Retinal pigment epithelial cell (primary cell): Measurements from ENCODE around the gene CNTNAP2.

Source experiments
- DNase-seq: peaks from one replicate; pipeline ENCODE4 v3.0.0-alpha.2; 2010; ENCODE audit warnings: low read depth
- H3K4me3 ChIP-seq: 2 replicates; pipeline ENCODE4 v1.5.1; 2011; ENCODE audit warnings: mild to moderate bottlenecking, low read length, control low read depth, moderate library complexity
- CTCF ChIP-seq: conservative IDR thresholded peaks from 2 replicates; pipeline ENCODE4 v1.5.1; 2011; ENCODE audit warnings: low read depth, low read length, control low read depth, inconsistent platforms

The CNTNAP2 gene

GRCh38 chr7:148218603-148219002 is 2102.0 kb downstream of the CNTNAP2 start:
- no peak for DNase-seq
- TF ChIP-seq CTCF: no peak
- no peak overlapping the region for H3K4me3 ChIP-seq

- DNase-seq: no peak
- no peak overlapping the region for H3K4me3 ChIP-seq
- TF ChIP-seq CTCF: no peak
Measured at GRCh38 chr7:148222721-148223120, 2106.1 kb downstream of the CNTNAP2 start.

GRCh38 chr7:148223160-148223559 is 2106.6 kb downstream of the CNTNAP2 start:
- no peak for TF ChIP-seq CTCF
- H3K4me3 ChIP-seq: no peak overlapping the region
- no peak for DNase-seq

- no peak overlapping the region for H3K4me3 ChIP-seq
- no peak for DNase-seq
- no peak for TF ChIP-seq CTCF
Measured at GRCh38 chr7:148223738-148224137, 2107.1 kb downstream of the CNTNAP2 start.

- H3K4me3 ChIP-seq: no peak overlapping the region
- TF ChIP-seq CTCF: no peak
- DNase-seq: no peak
Measured at GRCh38 chr7:148230296-148230695, 2113.7 kb downstream of the CNTNAP2 start.

- H3K4me3 ChIP-seq: no peak overlapping the region
- DNase-seq: no peak
- no peak for TF ChIP-seq CTCF
Measured at GRCh38 chr7:148230883-148231282, 2114.3 kb downstream of the CNTNAP2 start.

- DNase-seq: no peak
- no peak for TF ChIP-seq CTCF
- H3K4me3 ChIP-seq: no peak overlapping the region
Measured at GRCh38 chr7:148232784-148233183, 2116.2 kb downstream of the CNTNAP2 start.
